Bronchial epithelial cell (primary cell): ENCODE data around the gene NPAS3. TPM values are rescaled to one million over a fixed set of nuclear protein-coding genes. Genes with fewer than 3 reads are reported as not detected.
A peak's percentile ranks its signal among the peaks of the same experiment; 100 is the strongest.

ENCODE experiments used
- DNase-seq: peaks from one replicate; pipeline ENCODE4 v3.0.0-alpha.2; 2010; ENCODE audit warnings: low read depth
- FAIRE-seq: peaks from 2 replicates; lab custom pipeline; 2011; peaks lifted over from hg19 to GRCh38; lab: Jason Lieb, UNC
- H3K27me3 ChIP-seq: 2 replicates; pipeline ENCODE4 v1.5.1; 2011; ENCODE audit warnings: low read length; ENCODE audit not compliant: control insufficient read depth, insufficient read depth
- H3K36me3 ChIP-seq: 2 replicates; pipeline ENCODE4 v1.5.1; 2011; ENCODE audit warnings: low read length; ENCODE audit not compliant: control insufficient read depth, insufficient read depth
- H3K4me3 ChIP-seq: 2 replicates; pipeline ENCODE4 v1.5.1; 2011; ENCODE audit warnings: mild to moderate bottlenecking, low read depth, low read length, control low read depth
- total RNA-seq: library from RNA; depleted of rRNA; stranded (reverse); fragments of >200 nt; gene quantifications from 2 replicates; pipeline ENCODE4 v1.2.1, GENCODE V29; 2014
- TF ChIP-seq, protein P1 (sequence below): IDR thresholded peaks from 2 replicates; pipeline ENCODE4 v1.5.1; 2011; ENCODE audit warnings: mild to moderate bottlenecking, moderate library complexity, low read length, control low read depth, inconsistent platforms; ENCODE audit not compliant: insufficient read depth, severe bottlenecking

The NPAS3 gene
- total RNA-seq, 1 donor from 2014 or later, result not detected

DNA sequence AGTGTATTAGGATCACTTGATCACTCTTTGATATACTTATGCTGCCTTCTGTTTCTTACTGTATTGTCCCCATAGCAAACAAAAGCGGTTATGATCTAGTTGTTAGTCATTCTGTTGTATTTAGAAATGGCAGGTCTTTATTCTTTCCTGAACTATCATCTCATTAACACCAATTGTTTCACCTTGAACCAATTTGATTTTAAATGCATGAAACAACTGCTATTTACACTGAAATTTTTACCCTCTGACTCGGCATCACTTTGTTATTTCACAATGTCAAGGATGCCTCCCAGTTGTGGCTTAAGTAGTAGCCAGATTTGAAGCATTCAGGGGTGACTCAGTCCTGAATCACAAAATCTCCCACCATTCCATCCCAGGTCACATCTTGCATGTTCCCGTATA, 708.7 kb downstream of the NPAS3 start:
- TF ChIP-seq, protein P1, sequence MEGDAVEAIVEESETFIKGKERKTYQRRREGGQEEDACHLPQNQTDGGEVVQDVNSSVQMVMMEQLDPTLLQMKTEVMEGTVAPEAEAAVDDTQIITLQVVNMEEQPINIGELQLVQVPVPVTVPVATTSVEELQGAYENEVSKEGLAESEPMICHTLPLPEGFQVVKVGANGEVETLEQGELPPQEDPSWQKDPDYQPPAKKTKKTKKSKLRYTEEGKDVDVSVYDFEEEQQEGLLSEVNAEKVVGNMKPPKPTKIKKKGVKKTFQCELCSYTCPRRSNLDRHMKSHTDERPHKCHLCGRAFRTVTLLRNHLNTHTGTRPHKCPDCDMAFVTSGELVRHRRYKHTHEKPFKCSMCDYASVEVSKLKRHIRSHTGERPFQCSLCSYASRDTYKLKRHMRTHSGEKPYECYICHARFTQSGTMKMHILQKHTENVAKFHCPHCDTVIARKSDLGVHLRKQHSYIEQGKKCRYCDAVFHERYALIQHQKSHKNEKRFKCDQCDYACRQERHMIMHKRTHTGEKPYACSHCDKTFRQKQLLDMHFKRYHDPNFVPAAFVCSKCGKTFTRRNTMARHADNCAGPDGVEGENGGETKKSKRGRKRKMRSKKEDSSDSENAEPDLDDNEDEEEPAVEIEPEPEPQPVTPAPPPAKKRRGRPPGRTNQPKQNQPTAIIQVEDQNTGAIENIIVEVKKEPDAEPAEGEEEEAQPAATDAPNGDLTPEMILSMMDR, result no peak
- H3K4me3 ChIP-seq, result no peak overlapping the region
- H3K27me3 ChIP-seq, result no peaks in the 10 kb centered on the region
- H3K36me3 ChIP-seq, result no peaks in the 10 kb centered on the region
- FAIRE-seq (no peak), DNase-seq (peak; percentile 100)

DNA sequence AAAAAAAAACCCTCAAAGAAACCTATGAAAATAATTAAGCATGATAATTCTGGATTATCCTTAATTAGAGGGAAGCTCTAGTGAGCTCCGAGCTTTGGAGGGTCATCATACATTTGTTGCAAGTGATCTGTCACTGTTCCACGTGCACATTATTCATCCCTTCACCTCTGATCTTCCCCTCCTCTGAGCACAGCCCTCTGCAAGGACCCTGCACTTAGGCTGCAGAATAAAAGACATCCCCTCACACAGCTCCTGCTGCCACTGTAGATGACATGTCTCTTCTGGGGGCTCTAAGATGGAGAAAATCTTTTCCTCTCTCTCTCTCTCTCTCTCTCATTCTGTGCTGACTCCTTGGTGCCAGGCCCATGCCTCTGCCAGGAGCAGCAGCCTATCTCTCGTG, 711.8 kb downstream of the NPAS3 start:
- DNase-seq (no peak), FAIRE-seq (no peak)
- Histone ChIP-seq H3K36me3 (no peaks in the 10 kb centered on the region), H3K4me3 (no peak overlapping the region), H3K27me3 (no peaks in the 10 kb centered on the region)
- TF ChIP-seq, protein P1, result no peak

DNA sequence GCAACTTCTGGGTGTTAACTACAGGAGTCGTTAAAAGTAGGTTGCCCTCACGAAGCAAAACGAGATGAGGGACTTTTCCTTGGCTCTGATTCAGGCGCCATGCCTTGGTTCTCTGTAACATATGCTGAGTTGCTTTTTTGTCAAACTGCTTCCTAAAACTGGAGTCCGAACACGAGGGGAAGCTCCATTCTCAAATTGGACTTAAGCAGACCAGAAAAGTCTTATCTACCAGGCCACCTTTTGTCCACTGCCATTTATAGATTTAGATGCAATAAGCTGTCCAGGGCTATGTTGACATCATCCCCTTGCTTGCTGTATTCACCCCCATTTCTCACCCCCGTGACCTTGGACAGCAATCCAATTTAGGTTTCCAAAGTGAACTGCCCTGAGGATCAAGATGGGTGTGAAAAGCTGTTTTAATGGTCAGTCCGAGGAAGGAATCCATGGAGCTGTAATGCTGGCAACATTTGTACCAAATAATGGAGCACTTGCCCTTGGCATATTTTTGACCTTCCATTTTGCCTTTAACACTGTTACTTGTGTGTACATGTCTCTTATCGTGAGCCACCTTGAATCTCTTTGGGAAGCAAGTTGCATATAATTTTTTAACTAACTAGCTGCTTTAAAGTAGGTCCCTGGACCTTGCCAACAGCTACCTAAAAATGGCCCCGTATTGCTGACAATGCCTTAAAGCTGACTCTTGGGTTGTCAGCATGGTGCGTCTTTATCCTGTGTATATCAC, 714.1 kb downstream of the NPAS3 start:
- FAIRE-seq, result no peak
- Histone ChIP-seq H3K4me3 (no peak overlapping the region), H3K36me3 (no peaks in the 10 kb centered on the region), H3K27me3 (no peaks in the 10 kb centered on the region)
- TF ChIP-seq, protein P1, result no peak
- DNase-seq, result no peak

DNA sequence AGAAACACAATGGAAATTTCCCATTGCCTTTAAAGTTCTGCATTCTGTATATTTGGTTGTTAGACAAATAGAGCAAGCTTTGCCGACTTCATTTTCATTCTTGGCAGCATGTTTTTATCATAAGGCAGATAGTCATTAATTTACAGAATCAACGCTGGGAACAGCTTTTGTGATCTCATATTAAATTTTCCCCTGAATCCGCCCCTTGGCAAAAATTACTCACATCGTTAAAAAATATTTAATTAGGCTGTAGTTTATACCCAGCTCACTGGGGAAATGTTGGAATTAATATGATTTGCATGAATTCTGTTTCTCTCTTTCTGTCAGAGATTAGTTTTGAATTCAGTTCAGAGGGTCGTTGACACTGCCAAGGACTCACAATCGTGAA, 714.6 kb downstream of the NPAS3 start:
- no peak overlapping the region for H3K4me3 ChIP-seq
- TF ChIP-seq, protein P1, result no peak
- DNase-seq (no peak), FAIRE-seq (no peak)
- H3K36me3 ChIP-seq, result no peaks in the 10 kb centered on the region
- H3K27me3 ChIP-seq, result no peaks in the 10 kb centered on the region

DNA sequence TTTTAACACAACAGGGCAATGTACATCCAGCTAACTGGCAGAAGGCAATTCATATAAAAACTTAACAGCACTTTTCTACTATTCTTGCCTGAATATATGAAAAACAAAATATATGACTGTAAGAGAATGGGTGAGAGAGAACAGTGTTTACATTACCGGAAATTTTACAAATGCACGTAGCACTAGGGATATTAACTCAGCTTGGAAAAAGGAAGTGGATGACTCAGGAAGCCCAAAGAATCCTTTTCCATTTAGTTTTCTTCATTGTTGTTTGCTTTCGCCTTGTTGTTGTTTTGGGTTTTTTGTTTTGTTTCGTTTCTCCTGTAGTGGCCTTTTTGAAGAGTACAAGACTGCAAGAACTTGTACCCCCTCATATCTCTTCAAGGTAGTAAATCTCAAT, 716.7 kb downstream of the NPAS3 start:
- TF ChIP-seq, protein P1, result no peak
- FAIRE-seq (no peak), DNase-seq (peak; percentile 46)
- H3K36me3 ChIP-seq, result no peaks in the 10 kb centered on the region
- no peaks in the 10 kb centered on the region for H3K27me3 ChIP-seq
- no peak overlapping the region for H3K4me3 ChIP-seq

DNA sequence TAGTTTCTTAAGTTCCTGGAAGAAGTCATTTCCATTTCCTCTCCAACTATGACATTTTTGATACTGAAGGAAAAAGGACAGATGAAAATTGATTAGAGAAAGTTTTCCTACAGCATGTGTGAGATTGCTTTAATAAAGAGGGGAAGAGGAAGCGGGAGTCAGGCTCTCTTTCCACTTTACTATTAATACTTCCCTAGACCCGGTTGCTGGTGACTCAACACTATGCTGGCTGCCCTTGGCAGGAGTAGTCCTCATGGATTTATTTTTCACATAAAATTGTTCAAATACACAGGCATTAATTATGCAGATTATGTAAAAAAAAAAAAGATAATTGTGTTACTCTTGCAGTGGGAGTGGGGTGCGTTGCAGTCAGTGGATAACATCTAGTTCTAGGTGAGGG, 718.8 kb downstream of the NPAS3 start:
- FAIRE-seq, result no peak
- TF ChIP-seq, protein P1, result no peak

More for the DNA sequence above, 718.8 kb downstream of the NPAS3 start:
- DNase-seq, result no peak
- H3K36me3 ChIP-seq, result no peaks in the 10 kb centered on the region
- no peak overlapping the region for H3K4me3 ChIP-seq
- no peaks in the 10 kb centered on the region for H3K27me3 ChIP-seq
